Muscle of arm (tissue), 12 donors: ENCODE results near the gene CFAP20DC. TPM values are rescaled to one million over a fixed set of nuclear protein-coding genes. Genes with fewer than 3 reads are reported as not detected.
A peak's percentile ranks its signal among the peaks of the same experiment; 100 is the strongest.
"Not testable (repeated sequence)": the region's sequence is repeated elsewhere in the genome, so short reads cannot be mapped to it uniquely, and the experiment has no call there.

Source experiments
- DNase-seq: peaks from one replicate; pipeline ENCODE4 v3.0.0-alpha.2; 2013
- polyA plus RNA-seq, 12 donors: library from polyadenylated mRNA; unstranded; fragments of 120-200 nt; gene quantifications; one replicate each; pipeline ENCODE4 v1.2.1, GENCODE V29; 2013; ENCODE audit not compliant: insufficient read length in 12 of 12

Gene CFAP20DC
- polyA plus RNA-seq, 12 donors = 0.96 to 4.0 (median 1.7) TPM; not detected in 2

DNA sequence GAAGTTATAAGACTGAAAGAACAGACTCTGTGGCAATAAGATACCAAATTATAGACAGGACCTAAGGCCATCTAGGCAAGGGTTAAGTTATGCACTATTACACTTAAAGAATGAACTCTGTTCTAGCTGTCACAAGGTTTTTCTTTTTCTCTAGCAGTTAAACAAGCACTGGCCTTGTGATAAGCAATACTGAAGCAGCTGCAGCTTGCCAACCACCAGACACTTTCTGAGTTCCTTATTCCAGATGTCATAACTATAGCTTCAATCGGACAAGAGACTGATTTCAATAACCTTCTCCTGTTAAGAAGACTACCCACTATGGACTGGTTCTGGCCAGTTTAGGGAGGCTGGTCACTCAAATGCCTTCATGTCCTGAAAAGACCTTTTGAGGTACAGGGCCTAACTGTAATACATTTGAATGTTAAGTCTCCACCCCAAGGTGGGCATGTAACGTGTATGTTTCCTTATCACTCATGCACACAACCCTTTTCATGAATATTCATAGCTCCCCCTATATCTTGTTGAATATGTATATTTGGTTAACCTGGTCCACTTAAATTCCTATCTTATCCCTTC, 85.8 kb downstream of the CFAP20DC start:
- no peak for DNase-seq

DNA sequence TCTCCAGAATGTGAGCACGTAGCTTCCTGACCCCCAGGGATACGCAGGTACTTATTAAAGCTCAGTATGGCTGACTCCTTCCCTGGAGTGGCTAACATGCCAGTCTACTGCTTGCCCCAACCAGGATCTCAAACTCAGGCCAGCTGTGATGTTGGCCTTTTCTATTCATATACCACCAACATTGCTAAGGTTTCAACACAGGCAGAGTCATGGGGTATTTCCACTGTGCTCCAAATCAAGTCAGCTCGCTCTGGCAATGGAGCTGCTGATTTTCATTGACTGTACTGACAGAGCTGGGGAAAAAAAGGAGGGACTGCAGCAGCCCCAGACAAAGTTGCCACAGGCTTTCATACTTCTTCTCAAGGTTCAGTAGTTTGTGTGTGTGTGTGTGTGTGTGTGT, 87.0 kb downstream of the CFAP20DC start:
- DNase-seq = no peak

DNA sequence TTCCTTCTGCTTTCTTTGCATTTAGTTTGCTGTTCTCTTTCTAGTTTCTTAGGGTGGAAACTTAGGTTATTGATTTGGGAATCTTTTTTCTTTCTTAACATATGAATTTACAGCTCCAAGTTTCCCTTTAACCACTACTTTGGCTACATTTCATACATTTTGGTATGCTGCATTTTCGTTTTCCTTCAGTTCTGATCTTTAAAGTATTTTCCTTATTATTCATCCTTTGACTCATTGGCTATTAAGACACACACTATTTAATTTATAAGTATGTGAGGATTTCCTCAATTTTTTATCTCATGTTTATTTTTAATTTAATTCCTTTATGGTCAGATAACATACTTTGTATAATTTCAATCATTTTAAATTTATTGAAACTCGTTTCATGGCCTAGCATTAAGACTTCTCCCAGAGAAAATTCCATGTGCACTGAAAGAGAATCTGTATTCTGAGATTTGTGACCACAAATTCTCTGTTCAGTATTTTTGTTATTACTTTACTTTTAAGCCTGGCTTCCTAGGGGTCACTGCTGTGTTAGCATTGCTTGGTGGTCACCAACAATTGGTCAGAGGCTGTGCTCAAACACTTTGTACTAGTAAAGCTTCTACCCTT, 87.7 kb downstream of the CFAP20DC start:
- no peak for DNase-seq

DNA sequence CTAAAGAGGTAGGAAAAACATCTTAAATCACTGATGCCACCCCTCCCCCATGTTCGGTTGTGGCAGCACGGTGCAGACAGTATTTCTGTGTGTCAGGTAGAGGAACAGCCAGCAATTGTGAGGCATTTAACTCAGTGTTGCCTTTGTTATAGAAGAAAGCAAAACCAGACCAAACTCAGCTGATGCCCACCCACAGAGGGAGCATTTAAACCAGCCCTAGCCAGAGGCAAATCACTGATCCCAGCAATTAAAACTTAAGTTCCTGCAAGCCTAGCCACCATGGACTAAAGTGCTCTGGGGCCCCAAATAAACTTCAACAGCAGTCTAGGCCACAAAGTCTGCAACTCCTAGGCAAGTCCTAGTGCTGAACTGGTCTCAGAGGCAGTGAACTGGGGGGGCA, 94.5 kb downstream of the CFAP20DC start:
- no peak for DNase-seq

DNA sequence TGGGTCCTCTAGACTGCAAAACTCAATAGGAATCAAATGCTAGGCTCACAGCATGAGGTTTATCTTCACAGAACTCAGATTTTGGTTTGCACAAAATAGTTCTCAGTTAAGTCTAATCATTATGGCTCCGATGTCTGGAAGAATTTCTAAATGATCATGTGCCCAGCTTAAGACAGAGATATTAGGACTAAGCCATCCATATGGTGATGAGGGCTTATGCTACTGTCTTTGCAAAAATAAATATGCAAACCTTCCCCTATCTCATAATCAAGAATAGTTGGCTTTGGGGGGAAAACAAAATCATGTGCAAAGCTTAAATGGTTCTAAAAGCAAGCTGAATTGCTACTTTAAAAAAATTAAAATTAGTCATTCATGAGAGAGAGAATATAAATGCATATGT, 96.5 kb downstream of the CFAP20DC start:
- no peak for DNase-seq

DNA sequence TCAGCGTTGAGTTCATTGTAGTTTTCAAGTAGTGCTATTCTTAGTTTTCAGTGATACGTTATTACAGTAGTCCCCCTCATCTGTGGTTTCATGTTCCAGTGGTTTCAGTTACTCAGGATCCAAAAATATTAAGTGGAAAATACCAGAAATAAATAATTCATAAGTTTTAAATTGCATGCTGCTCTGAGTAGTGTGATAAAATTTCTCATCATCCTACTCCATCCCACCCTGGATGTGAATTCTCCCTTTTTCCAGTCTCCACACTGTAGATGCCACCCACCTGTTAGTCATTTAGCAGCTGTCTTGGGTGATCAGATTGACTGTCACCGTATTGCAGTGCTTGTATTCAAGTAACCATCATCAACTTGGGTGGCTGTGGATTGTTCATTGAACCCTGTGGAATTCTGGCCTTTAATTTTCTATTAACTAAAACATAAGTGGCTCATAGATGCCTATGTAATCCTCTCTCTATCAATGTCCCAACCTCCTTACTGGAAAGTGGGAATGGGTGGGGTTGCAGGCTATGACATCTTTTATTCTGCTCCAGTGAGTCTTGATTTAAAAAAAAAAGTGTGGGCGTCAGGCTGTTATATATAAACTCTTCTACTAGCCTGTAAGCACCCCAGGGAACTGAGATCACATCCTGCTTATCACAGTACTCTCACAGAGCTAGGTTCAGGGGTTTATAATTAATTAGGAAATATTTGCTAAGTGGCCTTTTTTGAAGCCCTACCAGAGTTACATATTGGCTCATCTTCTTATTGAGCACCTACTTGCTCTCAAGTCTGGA, 97.5 kb downstream of the CFAP20DC start:
- no peak for DNase-seq

DNA sequence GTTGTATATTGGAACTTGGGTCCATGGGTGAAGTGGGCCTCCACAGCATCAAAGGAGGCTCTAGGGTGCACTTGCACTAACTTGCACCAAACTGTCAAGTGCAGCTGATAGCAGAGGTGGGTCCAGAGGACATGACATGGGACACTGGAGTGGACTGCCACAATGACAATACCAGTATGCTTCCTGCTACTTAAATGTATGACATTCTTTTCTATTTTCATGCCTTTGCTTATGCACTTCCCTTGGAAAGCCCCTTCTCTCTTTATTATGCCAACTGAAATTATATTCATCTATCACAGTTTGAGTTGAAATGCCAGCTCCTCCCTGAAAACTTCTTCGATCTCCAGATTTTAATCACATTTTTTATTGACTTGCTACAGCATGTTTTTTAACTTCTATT, 101.8 kb downstream of the CFAP20DC start:
- no peak for DNase-seq

DNA sequence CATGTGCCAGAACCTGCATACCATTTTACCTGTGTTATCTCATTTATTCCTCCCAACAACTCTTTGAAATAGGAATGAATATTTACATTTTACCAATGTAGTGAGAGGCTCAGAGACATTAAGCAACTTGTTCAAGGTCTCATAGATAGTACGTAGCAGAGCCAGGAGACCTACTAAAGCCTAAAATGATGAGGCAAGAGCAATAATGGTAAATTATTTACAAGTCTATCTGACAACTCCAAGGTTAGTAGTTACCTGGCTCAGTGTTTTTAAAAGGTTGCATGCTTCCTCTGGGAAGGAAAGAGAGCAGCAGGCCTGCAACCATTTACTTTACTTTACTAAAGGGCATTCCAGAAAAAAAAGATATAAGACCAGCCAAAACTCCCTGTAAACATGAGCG, 103.0 kb downstream of the CFAP20DC start:
- no peak for DNase-seq

DNA sequence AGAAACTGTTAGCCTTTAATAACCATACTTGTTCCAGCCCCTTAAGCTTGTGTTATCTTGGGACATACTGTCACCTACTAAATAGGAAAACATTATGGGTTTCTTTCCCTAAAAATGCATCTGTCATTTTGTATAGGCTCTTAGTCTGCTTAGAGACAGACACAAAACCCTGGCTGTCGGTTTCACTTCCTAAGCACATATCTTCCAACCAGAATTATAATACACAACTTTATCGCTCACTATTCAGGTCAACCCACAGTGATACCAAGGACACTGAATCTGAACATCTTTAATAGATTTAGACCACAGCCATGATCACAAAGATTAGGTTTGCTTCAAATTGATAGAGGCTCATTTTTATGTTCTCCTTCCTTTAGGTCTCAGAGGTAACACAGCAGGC, 111.8 kb downstream of the CFAP20DC start:
- no peak for DNase-seq

DNA sequence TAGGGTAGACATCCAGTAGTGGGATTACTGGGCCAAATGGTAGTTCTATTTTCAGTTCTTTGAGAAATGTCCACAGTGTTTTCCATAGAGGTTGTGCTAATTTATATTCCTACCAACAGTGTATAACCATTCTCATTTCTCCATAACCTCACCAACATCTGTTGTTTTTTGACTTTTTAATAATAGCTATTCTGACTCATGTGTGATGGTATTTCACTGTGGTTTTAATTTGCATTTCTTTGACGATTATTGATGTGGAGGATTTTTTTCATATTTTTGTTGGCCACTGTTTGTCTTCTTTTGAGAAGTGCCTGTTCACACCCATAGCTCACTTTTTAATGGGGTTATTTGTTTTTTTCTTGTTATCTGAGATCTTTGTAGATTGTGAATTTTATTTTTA, 125.2 kb downstream of the CFAP20DC start:
- DNase-seq = no peak

DNA sequence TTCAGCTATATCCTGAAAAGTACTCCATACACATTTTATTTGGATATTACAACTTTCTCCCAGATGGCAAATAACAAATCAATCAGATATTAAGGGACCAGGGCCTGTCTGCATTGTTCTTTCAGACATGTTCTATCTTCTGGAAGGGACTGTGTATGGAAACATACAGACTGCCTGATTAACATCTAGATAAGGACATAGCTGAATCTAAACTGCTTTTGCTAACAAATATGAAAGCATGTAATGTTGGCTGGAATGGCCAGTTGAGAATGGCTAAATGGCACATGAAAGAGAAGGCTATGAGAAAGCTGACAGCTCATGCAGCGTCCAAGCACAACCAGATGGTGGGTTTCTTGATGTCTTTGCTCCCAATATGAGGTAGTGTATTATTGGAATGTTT, 149.4 kb downstream of the CFAP20DC start:
- DNase-seq = no peak

DNA sequence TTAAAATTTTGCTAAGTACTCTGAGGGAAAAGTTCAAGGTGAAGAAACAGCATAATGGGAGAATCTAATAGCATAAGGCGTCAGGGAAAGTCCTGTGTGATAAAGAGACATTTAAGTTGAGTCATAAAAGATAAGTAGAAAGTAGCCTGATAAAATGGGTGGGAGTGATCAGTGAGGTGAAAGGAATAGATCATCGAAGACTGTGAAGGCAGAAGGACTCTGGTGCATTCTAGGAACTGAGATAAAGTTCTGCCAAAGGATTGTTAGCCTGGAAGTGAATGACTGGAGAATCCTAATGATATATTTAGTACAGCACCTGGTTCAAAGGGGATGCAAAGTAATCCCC, 149.9 kb downstream of the CFAP20DC start:
- no peak for DNase-seq

DNA sequence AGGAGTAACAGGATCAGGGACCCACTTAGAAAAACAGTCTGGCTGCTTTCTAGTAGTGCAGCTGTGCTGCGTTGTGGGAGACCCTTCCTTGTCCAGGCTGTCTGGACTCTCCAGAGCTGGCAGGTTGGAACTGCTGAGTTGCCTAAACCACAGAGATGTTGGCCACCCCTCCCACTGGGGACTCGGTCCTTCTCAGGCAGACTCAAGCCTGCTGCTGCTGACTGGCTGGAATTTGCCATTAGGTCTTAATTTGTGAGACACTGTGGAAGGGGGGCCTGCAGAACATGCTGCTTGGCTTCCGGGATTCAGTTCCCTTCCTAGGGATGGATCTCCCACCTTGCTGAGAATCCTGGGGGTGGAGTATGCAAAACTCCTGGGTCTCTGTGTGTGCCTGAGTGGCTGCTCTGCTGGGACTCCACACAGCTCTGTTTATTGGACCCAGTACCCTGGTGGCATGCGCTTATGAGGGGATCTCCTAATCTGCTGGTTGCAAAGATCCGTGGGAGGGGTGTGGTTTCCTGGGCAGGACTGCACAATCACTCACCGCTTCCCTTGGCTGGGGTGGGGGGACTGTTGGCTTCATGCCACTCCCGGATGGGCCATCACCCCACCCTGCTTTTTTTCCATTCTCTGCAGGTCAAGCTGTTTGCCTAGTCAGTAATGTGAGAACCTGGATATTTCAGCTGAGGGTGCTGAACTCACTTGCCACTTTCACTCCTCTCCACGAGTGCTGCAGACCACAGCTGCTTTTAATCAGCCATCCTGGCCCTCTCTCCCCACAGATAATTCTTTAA, 150.5 kb downstream of the CFAP20DC start:
- DNase-seq = no peak

DNA sequence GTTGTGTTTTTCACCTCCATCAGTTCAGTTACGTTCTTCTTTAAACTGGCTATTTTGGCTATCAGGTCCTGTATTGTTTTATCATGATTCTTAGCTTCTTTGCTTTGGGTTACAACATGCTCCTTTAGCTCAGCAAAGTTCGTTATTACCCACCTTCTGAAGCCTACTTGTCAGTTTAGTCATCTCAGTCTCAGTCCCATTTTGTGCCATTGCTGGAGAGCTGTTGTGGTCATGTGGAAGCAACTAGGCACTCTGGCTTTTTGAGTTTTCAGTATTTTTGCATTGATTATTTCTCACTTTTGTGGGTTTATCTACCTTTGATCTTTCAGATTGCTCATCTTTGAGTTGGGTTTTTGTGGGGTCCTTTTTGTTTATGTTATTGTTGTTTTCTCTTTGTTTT, 151.3 kb downstream of the CFAP20DC start:
- no peak for DNase-seq

DNA sequence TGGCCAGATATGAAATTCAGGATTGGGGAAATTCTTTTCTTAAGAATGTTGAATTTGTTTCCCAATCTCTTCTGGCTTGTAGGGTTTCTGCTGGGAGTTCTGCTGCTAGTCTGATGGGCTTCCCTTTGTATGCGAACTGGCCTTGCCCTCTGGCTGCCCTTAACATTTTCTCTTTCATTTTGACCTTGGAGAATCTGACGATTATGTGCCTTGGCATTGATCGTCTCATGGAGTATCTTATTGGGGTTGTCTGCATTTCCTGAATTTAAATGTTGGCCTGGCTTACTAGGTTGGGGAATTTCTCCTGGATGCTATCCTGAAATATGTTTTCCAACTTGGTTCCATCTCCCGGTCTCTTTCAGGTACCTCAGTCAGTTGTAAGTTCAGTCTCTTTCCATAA, 152.2 kb downstream of the CFAP20DC start:
- DNase-seq = peak; percentile 48

DNA sequence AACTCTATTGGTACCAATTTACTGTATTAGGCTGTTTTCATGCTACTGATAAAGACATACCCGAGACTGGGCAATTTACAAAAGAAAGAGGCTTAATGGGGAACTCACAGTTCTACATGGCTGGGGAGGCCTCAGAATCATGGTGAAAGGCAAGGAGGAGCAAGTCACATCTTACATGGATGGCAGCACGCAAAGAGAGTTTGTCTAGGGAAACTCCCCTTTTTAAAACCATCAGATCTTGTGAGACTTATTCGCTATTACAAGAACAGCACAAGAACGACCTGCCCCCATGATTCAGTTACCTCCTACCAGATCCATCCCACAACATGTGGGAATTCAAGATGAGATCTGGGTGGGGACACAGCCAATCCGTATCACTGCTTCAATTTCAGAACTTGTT, 154.1 kb downstream of the CFAP20DC start:
- not testable (repeated sequence) for DNase-seq

DNA sequence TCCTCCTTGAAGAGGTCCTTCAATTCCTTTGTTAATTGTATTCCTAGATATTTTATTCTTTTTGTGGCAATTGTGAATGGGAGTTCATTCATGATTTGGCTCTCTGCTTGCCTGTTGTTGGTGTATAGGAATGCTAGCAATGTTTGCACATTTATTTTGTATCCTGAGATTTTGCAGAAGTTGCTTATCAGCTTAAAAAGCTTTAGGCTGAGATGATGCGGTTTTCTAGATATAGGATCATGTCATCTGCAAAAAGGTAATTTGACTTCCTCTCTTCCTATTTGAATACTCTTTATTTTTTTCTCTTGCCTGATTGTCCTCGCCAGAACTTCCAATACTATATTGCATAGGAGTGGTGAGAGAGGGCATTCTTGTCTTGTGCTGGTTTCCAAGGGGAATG, 157.3 kb downstream of the CFAP20DC start:
- not testable (repeated sequence) for DNase-seq

DNA sequence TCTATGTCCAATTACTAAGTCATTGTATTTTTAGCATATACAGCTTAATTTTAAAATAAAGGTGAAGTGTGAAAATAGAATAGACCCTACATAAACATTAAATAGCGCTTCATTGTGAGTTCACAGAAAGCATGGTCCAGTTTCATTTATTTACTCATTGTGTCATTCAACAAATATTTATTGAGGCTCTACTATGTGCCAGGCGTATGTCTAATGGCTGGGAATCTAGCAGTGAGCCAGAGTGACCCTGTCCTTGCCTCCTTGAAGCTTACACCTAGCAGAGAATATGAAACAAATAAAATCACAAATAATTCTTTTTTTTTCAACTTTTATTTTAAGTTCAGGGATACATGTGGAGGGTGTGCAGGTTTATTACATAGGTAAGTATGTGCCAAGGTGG, 161.7 kb downstream of the CFAP20DC start:
- DNase-seq = no peak

DNA sequence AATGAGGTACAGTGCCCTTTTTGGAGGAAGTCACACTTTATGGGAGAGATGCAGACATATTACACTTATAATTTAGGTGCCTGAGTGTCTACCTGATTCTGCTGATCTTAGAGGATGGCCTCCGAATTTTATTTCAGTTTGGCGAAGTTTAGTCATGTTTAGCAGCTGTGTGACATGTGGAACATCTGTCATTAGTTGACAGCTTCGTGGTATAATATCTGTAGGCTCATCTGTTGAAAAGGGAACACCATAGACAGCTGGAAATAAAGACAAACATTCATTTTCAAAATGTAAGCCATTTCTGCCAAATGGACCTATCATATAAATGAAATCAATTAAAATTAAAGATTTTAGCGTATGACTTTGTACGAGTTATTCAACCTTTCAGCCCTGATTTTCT, 165.4 kb downstream of the CFAP20DC start:
- DNase-seq = no peak

DNA sequence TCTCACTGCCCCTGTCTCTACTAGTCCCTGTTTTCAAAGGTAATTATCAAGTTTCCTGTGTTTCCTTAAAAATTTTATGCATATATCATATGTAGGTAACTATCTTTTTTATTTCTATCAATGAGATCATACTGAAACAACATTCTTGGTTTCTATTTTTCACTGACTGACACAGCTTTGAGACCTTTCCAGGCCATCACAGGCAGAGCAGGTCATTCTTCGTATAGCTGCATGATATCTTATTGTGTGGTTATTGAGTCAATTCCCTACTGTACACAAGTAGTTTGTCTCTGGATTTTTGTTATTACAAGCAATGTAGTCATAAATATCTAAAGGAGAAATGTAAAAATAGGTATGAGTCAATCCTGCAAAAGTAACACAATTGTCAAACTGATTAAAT, 169.6 kb downstream of the CFAP20DC start:
- no peak for DNase-seq

DNA sequence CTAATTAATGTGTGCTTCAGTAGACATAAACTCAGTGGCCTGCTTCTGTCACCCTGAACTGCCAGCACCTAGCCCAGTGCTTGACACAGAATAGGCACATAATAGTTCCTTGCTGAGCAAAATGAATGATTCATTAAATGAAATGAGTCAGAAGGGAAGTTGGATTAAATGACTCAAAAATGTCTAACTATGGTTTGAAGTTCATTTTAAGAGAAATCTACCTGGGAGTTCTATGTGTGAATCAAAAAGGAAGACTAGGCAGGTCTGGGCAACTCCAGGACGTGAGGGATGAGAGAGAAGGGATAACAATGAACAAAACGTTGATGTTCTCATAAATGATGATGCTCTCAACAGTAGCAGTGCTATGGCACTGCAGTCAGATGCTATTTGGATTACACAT, 175.0 kb downstream of the CFAP20DC start:
- no peak for DNase-seq

DNA sequence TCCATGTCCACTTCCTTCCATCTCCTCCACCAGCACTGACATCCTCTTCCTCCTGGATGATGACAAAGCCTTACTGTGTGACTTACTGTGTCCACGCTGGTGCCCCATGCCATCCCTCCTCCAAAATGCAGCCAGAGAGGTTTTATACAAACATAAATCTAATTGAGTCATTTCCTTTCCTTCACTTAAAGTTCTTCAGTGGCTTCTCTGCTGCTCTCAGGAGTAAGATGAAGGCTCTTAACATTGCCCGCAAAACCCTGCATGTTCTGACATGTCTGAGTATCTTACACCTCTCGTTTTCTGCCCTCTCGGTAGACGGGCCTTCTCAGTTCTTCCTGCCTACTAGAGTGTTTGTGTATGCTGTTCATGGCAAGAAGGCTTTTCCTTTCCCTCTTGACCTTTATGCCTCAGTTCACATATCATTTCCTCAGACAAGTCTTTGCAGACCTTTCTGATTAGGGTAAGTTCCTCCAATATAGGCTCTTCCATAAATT, 175.5 kb downstream of the CFAP20DC start:
- DNase-seq = no peak
